Measurements from ENCODE around the gene NGLY1.

Gene NGLY1

GRCh38 chr3:25673738-25674298 is 109.4 kb downstream of the NGLY1 start:
- TF ChIP-seq, protein P1, sequence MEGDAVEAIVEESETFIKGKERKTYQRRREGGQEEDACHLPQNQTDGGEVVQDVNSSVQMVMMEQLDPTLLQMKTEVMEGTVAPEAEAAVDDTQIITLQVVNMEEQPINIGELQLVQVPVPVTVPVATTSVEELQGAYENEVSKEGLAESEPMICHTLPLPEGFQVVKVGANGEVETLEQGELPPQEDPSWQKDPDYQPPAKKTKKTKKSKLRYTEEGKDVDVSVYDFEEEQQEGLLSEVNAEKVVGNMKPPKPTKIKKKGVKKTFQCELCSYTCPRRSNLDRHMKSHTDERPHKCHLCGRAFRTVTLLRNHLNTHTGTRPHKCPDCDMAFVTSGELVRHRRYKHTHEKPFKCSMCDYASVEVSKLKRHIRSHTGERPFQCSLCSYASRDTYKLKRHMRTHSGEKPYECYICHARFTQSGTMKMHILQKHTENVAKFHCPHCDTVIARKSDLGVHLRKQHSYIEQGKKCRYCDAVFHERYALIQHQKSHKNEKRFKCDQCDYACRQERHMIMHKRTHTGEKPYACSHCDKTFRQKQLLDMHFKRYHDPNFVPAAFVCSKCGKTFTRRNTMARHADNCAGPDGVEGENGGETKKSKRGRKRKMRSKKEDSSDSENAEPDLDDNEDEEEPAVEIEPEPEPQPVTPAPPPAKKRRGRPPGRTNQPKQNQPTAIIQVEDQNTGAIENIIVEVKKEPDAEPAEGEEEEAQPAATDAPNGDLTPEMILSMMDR (IDR thresholded peaks at IDR 0.05; ENCODE audit: control extremely low read depth, extremely low read depth, low read depth, missing control alignments): no peak
- CTCF ChIA-PET: interaction anchor here (1.5 to 4.5 kb wide), 2 partner anchors 25 to 43 kb away, joined by 3 to 16 read pairs; no protein-coding TSS in a partner anchor
- DNase-seq (ENCODE audit: extremely low spot score): no peak
- POLR2A ChIA-PET: no interaction called here
